GM12878 (cell line): ENCODE data around the gene TC2N. TPM values are rescaled to one million over a fixed set of nuclear protein-coding genes. Genes with fewer than 3 reads are reported as not detected.
A peak's percentile ranks its signal among the peaks of the same experiment; 100 is the strongest.

Experiments
- CREB1 ChIP-seq: IDR thresholded peaks from 2 replicates; pipeline ENCODE4 v1.6.1; 2012; ENCODE audit warnings: low read depth, mild to moderate bottlenecking, inconsistent platforms
- E4F1 ChIP-seq: fragments of 450-650 bp; IDR thresholded peaks from 2 replicates; pipeline ENCODE4 v1.6.1; 2018; ENCODE audit warnings: borderline replicate concordance, mild to moderate bottlenecking; ENCODE audit not compliant: partially characterized antibody
- FOXK2 ChIP-seq: fragments of 450-650 bp; IDR thresholded peaks from 2 replicates; pipeline ENCODE4 v1.6.1; 2017; ENCODE audit warnings: mild to moderate bottlenecking, moderate library complexity
- FOXM1 ChIP-seq: IDR thresholded peaks from 2 replicates; pipeline ENCODE4 v1.6.1; 2012; ENCODE audit warnings: low read depth, mild to moderate bottlenecking, inconsistent platforms, low read length, moderate library complexity
- HCFC1 ChIP-seq: fragments of 150-350 bp; IDR thresholded peaks from 2 replicates; pipeline ENCODE4 v1.6.1; 2014; ENCODE audit warnings: low read length
- HSF1 ChIP-seq: fragments of 150-350 bp; IDR thresholded peaks from 2 replicates; pipeline ENCODE4 v1.6.1; 2014; ENCODE audit warnings: mild to moderate bottlenecking, low read depth, low read length
- IKZF1 ChIP-seq: fragments of 450-650 bp; conservative IDR thresholded peaks from 2 replicates; pipeline ENCODE4 v1.6.1; 2017; ENCODE audit warnings: antibody characterized with exemption, mild to moderate bottlenecking
- IRF4 ChIP-seq: IDR thresholded peaks from 2 replicates; pipeline ENCODE4 v1.6.1; 2011; ENCODE audit warnings: low read depth, low read length
- JUNB ChIP-seq: IDR thresholded peaks from 2 replicates; pipeline ENCODE4 v1.6.1; 2016; ENCODE audit warnings: antibody characterized with exemption, mild to moderate bottlenecking
- JUND ChIP-seq: IDR thresholded peaks from 2 replicates; pipeline ENCODE4 v1.6.1; 2012; ENCODE audit warnings: low read depth, mild to moderate bottlenecking, low read length, improper control_type of control experiment, moderate library complexity
- MAX ChIP-seq: IDR thresholded peaks from 2 replicates; pipeline ENCODE4 v1.6.1; 2012; ENCODE audit warnings: low read depth, low read length, improper control_type of control experiment
- MEF2B ChIP-seq: fragments of 450-650 bp; IDR thresholded peaks from 2 replicates; pipeline ENCODE4 v1.6.1; 2018; ENCODE audit warnings: mild to moderate bottlenecking, moderate library complexity; ENCODE audit not compliant: partially characterized antibody, poor library complexity, severe bottlenecking
- MTA2 ChIP-seq: fragments of 450-650 bp; IDR thresholded peaks from 2 replicates; pipeline ENCODE4 v1.6.1; 2016; ENCODE audit warnings: low read depth, mild to moderate bottlenecking, moderate library complexity
- NR2C1 ChIP-seq: fragments of 450-650 bp; IDR thresholded peaks from 2 replicates; pipeline ENCODE4 v1.6.1; 2017; ENCODE audit warnings: antibody characterized with exemption, mild to moderate bottlenecking, moderate library complexity
- NR2F1 ChIP-seq: fragments of 450-650 bp; conservative IDR thresholded peaks from 2 replicates; pipeline ENCODE4 v1.6.1; 2017; ENCODE audit warnings: mild to moderate bottlenecking
- NRF1 ChIP-seq: conservative IDR thresholded peaks from 2 replicates; pipeline ENCODE4 v1.6.1; 2011; ENCODE audit warnings: mild to moderate bottlenecking, low read depth, low read length, improper control_type of control experiment
- PKNOX1 ChIP-seq: fragments of 450-650 bp; IDR thresholded peaks from 2 replicates; pipeline ENCODE4 v1.6.1; 2016; ENCODE audit warnings: mild to moderate bottlenecking
- PML ChIP-seq: IDR thresholded peaks from 2 replicates; pipeline ENCODE4 v1.6.1; 2012; ENCODE audit warnings: low read length, inconsistent platforms
- RUNX3 ChIP-seq: IDR thresholded peaks from 2 replicates; pipeline ENCODE4 v1.6.1; 2012; ENCODE audit warnings: low read length, inconsistent platforms
- SMAD1 ChIP-seq: fragments of 450-650 bp; IDR thresholded peaks from 2 replicates; pipeline ENCODE4 v1.6.1; 2018; ENCODE audit warnings: mild to moderate bottlenecking, low read depth; ENCODE audit not compliant: partially characterized antibody
- STAT3 ChIP-seq: IDR thresholded peaks from 2 replicates; pipeline ENCODE4 v1.6.1; 2011; ENCODE audit warnings: low read depth, low read length, improper control_type of control experiment
- TARDBP ChIP-seq: IDR thresholded peaks from 2 replicates; pipeline ENCODE4 v1.6.1; 2016; ENCODE audit warnings: borderline replicate concordance
- TCF12 ChIP-seq: IDR thresholded peaks from 2 replicates; pipeline ENCODE4 v1.6.1; 2011; ENCODE audit warnings: low read depth, mild to moderate bottlenecking, low read length
- USF2 ChIP-seq: IDR thresholded peaks from 2 replicates; pipeline ENCODE4 v1.6.1; 2011; ENCODE audit warnings: low read depth, low read length, improper control_type of control experiment, borderline replicate concordance
- ZNF274 ChIP-seq: IDR thresholded peaks from one replicate; pipeline ENCODE4 v1.8.0; 2011; ENCODE audit not compliant: insufficient read length, insufficient read depth
- ZZZ3 ChIP-seq: IDR thresholded peaks from 2 replicates; pipeline ENCODE4 v1.6.1; 2011; ENCODE audit warnings: low read depth; ENCODE audit not compliant: control insufficient read depth, insufficient read length
- polyA plus RNA-seq, 11 experiments: library from polyadenylated mRNA; depleted of rRNA in 4 of 11; unstranded in 6 of 11; stranded (reverse) in 5 of 11; fragments of >200 nt; fragmentation: Nextera tagmentation in 4 of 11; fragmentation: Illumina TruSeq in 1 of 11; extraction: Ambion mirVana in 4 of 11; extraction: Trizol in 1 of 11; gene quantifications; 1 replicate in 1 of 11; 2 replicates in 10 of 11; pipeline versions ENCODE4 v1.2.1 to v1.2.3, GENCODE V29; 2011 to 2016; ENCODE audit warnings: inconsistent platforms in 2 of 11, missing spikeins in 2 of 11, low read depth in 1 of 11
- total RNA-seq, 4 experiments: library from RNA; depleted of rRNA in 3 of 4; stranded (reverse); fragments of >200 nt in 3 of 4; fragmentation: Illumina TruSeq in 1 of 4; extraction: Trizol in 1 of 4; gene quantifications; 2 replicates each; pipeline versions ENCODE4 v1.2.1 to v1.2.3, GENCODE V29; 2013 to 2021
- TF ChIP-seq, protein P1 (sequence below): fragments of 450-650 bp; IDR thresholded peaks from 2 replicates; pipeline ENCODE4 v1.6.1; 2017; ENCODE audit warnings: low read depth, mild to moderate bottlenecking, moderate library complexity

The TC2N gene
- total and polyA plus RNA-seq, 10 of the 15 experiments (the other 5 are each of a cell fraction or from before 2014, with no cell fraction given), result 0.15 to 1.6 (median 0.35) TPM

GRCh38 chr14:91843437-91843836 is 23.9 kb downstream of the TC2N start (continued):
- TF ChIP-seq HSF1 (no peak), FOXM1 (no peak), JUND (no peak), CREB1 (no peak), NR2C1 (no peak), SMAD1 (no peak), NR2F1 (no peak), ZZZ3 (no peak), MEF2B (peak; percentile 69), TCF12 (no peak), STAT3 (no peak), USF2 (no peak), RUNX3 (0 out of 2 replicates have a peak, but pooled peaks have one; percentile 7), TARDBP (no peak), MTA2 (no peak), IRF4 (no peak), PKNOX1 (peak; percentile 90), FOXK2 (no peak), MAX (no peak), ZNF274 (no peak), JUNB (no peak), NRF1 (no peak), IKZF1 (peak; percentile 38; the same call in 1 of the 2 replicates), HCFC1 (no peak), PML (no peak), E4F1 (no peak)
- TF ChIP-seq, protein P1, sequence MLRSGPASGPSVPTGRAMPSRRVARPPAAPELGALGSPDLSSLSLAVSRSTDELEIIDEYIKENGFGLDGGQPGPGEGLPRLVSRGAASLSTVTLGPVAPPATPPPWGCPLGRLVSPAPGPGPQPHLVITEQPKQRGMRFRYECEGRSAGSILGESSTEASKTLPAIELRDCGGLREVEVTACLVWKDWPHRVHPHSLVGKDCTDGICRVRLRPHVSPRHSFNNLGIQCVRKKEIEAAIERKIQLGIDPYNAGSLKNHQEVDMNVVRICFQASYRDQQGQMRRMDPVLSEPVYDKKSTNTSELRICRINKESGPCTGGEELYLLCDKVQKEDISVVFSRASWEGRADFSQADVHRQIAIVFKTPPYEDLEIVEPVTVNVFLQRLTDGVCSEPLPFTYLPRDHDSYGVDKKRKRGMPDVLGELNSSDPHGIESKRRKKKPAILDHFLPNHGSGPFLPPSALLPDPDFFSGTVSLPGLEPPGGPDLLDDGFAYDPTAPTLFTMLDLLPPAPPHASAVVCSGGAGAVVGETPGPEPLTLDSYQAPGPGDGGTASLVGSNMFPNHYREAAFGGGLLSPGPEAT, result peak; percentile 78
